Activated T-cell treated with anti-CD3 and anti-CD28 coated beads, Interleukin-2, amount 50 U/mL, for 4 hours (primary cell): ENCODE results near the gene CYTH3. TPM values are rescaled to one million over a fixed set of nuclear protein-coding genes. Genes with fewer than 3 reads are reported as not detected.
"Not testable (repeated sequence)": the region's sequence is repeated elsewhere in the genome, so short reads cannot be mapped to it uniquely, and the experiment has no call there.

ENCODE experiments used
- ATAC-seq, 2 donors: fragments of 200-7000 bp; cut with Tn5 transposase; one replicate each; pipeline ENCODE4 v1.10.0; 2021
- DNase-seq: peaks from one replicate; pipeline ENCODE4 v3.0.0-alpha.2; 2020
- H3K27me3 Mint-ChIP-seq: one replicate; pipeline ENCODE4 v1.8.0; 2021; ENCODE audit warnings: low read depth, mixed read lengths
- H3K36me3 Mint-ChIP-seq: one replicate; pipeline ENCODE4 v1.8.0; 2022; ENCODE audit warnings: mixed read lengths; ENCODE audit not compliant: insufficient read depth
- H3K4me1 Mint-ChIP-seq: one replicate; pipeline ENCODE4 v1.8.0; 2021; ENCODE audit warnings: low read depth, mixed read lengths
- H3K4me3 Mint-ChIP-seq: one replicate; pipeline ENCODE4 v1.8.0; 2021; ENCODE audit warnings: mild to moderate bottlenecking, moderate library complexity, mixed read lengths
- H3K9me3 Mint-ChIP-seq: one replicate; pipeline ENCODE4 v1.8.0; 2021; ENCODE audit warnings: mixed read lengths
- total RNA-seq, 3 donors: library from RNA; stranded (reverse); gene quantifications; one replicate each; pipeline ENCODE4 v1.2.1, GENCODE V29; 2021

The CYTH3 gene
- total RNA-seq, 3 donors from 2014 or later, result 3.6 to 9.9 (median 4.6) TPM

DNA sequence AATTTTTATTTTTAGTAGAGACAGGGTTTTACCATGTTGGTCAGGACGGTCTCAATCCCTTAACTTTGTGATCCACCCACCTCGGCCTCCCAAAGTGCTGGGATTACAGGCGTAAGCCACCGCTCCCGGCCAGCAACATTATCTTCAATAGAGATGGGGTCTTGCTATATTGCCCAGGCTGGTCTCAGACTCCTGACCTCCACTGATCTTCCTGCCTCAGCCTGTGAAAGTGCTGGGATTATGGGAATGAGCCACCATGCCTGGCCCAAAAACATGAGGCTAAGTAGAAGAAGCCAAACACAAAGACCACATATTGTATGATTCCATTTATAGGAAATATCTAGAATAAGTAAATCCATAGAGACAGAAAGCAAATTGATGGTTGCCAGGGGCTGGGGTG lies 19.1 kb upstream of the CYTH3 start:
- H3K36me3 Mint-ChIP-seq, result no peaks in the 10 kb centered on the region
- no peaks in the 10 kb centered on the region for H3K27me3 Mint-ChIP-seq
- no peaks in the 10 kb centered on the region for H3K4me1 Mint-ChIP-seq
- no peaks in the 10 kb centered on the region for H3K9me3 Mint-ChIP-seq
- no peak overlapping the region for H3K4me3 Mint-ChIP-seq
- DNase-seq (no peak), ATAC-seq (no peak)

DNA sequence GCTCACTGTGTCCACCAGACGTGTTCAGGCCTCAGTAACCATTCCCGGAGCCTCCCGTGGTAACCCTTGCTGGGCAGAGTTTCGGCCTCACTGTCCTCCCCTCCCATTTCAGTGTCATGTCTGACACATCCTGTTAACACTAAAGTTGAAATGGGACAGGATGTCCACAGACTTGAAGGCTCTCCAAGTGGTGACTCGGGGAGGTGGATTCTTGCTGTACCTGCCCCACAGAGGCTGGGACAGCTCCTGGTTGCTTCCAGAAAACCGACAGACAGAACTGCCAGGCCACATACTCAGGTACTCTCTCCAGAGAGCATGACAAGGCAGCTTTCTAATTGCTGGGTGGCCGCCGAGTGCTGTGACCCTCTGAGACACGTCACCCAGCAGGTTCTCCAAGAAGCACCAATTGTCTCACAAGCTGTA lies 17.9 kb upstream of the CYTH3 start:
- Mint-ChIP-seq H3K9me3 (no peaks in the 10 kb centered on the region), H3K27me3 (no peaks in the 10 kb centered on the region), H3K4me1 (no peaks in the 10 kb centered on the region), H3K36me3 (no peaks in the 10 kb centered on the region), H3K4me3 (no peak overlapping the region)
- ATAC-seq (no peak), DNase-seq (no peak)

DNA sequence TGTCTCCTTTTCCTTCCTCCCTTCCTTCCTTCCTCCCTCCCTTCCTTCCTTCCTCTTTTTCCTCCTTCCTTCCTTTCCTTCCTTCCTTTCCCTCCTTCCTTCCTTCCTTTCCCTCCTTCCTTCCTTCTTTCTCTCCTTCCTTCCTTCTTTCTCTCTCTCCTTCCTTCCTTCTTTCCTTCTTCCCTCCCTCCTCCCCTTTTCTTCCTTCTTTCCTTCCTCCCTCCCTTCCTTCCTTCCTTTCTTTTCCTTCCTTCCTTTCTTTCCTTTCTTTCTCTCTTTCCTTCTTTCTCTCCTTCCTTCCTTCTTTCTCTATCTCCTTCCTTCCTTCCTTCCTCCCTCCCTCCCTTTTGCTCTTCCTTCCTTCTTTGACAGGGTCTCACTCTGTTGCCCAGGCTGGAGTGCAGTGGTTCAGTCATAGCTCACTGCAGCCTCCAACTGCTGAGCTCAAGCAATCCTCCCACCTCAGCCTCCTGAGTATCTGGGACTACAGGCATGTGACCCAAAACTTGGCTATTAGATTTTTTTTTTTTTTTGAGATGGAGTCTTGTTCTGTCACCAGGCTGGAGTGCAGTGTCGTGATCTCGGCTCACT lies 15.9 kb upstream of the CYTH3 start:
- H3K9me3 Mint-ChIP-seq, result no peaks in the 10 kb centered on the region
- DNase-seq, result no peak
- no peaks in the 10 kb centered on the region for H3K4me1 Mint-ChIP-seq
- H3K27me3 Mint-ChIP-seq, result no peaks in the 10 kb centered on the region
- H3K36me3 Mint-ChIP-seq, result no peaks in the 10 kb centered on the region
- H3K4me3 Mint-ChIP-seq, result no peak overlapping the region
- ATAC-seq, result no peak

DNA sequence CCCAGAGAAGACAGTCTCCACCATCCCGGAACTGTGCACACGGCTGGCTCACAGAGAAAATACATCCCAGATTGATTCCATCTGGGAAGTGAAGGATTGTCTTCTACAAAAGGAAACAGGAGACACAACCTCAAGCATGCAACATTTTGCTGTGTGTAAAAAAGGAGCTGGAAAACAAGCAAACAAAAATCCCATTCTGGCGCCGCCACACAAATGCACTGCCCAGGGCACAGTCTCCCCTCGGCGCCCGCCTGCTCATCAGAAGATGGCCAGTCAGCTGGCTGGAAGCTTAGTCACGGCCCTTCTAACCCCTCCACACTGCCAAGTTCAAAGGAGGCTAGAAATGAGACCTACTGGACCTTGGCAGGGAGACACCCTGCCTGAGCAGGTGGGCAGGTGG lies 14.1 kb upstream of the CYTH3 start:
- H3K4me3 Mint-ChIP-seq, result no peak overlapping the region
- DNase-seq (no peak), ATAC-seq (no peak)
- no peaks in the 10 kb centered on the region for H3K9me3 Mint-ChIP-seq
- H3K27me3 Mint-ChIP-seq, result no peaks in the 10 kb centered on the region
- H3K4me1 Mint-ChIP-seq, result no peaks in the 10 kb centered on the region
- H3K36me3 Mint-ChIP-seq, result no peaks in the 10 kb centered on the region

DNA sequence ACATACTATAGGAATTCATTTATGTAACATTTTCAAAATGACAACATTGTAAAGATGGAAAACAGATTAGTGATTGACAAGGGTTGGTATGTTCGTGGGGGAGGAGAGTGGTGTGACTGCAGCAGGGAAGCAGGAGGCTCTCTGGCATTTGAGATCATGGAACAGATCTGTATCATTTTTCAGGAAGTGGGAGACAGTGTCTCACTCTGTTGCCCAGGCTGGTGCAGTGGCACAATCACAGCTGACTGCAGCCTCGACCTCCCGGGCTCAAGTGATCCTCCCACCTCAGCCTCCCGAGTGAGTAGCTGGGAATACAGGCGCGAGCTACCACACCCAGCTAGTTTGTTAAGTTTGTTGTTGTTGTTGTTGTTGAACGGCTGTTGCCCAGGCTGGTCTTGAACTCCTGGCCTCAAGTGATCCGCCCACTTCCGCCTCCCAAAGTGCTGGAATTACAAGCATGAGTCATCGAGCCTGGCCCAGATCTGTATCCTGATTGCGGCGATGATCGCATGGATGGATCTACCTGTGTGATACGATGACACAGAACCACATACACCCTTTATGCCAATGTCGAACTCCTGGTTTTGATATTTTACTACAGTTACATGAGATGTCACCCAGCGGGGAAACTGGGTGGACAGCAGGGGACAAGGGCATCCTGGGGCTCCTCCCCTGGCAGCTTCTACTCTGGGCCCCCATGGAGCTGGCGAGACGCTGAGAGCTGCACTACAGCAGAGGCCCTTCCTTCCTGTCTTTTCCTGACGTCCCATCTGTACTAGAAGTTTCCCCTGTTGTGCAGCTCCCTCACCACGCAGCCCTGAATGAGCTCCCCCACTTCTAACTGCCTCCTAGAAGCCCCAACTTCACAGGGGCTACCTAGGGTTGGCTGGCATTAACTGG lies 12.3 kb upstream of the CYTH3 start:
- H3K27me3 Mint-ChIP-seq, result no peaks in the 10 kb centered on the region
- ATAC-seq, result no peak
- no peaks in the 10 kb centered on the region for H3K4me1 Mint-ChIP-seq
- no peaks in the 10 kb centered on the region for H3K9me3 Mint-ChIP-seq
- H3K36me3 Mint-ChIP-seq, result no peaks in the 10 kb centered on the region
- H3K4me3 Mint-ChIP-seq, result no peak overlapping the region
- DNase-seq, result no peak

DNA sequence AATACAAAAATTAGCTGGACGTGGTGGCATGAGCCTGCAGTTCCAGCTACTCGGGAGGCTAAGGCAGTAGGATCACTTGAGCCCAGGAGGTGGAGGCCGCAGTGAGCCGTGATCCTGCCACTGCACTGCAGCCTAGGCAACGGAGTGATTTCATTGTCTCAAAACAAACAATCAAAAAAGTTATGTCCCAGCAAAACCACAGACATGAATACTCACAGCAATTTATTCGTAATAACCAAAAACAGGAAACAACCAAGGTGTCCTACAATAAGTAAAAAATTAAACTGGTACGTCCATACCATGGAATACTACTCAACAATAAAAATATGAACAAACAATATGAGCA lies 11.6 kb upstream of the CYTH3 start:
- DNase-seq (no peak), ATAC-seq (no peak)
- Mint-ChIP-seq H3K36me3 (no peaks in the 10 kb centered on the region), H3K4me3 (no peak overlapping the region), H3K27me3 (no peaks in the 10 kb centered on the region), H3K4me1 (no peaks in the 10 kb centered on the region), H3K9me3 (no peaks in the 10 kb centered on the region)

DNA sequence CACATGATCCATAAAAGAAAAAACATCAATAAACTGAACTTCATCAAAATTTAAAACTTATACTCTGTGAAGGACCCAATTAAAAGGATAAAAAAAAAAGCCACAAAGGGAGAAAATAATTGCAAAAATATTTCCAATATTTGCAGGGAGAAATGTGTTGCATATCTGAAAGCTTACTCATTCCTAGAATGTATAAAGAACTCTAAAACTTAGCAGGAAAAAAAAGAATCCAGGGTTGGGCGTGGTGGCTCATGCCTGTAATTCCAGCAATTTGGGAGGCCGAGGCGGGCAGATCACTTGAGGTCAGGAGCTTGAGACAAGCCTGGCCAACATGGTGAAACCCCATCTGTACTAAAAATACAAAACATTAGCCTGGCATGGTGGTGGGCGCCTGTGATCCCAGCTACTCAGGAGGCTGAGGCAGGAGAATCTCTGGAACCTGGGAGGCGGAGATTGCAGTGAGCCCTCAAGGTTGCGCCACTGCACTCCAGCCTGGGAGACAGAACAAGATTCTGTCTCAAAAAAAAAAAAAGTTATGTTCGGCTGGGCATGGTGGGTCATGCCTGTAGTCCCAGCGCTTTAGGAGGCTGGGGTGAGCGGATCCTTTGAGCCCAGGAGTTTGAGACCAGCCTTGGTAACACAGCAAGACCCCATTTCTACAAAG lies 11.1 kb upstream of the CYTH3 start:
- not testable (repeated sequence) for ATAC-seq, DNase-seq, H3K4me1 Mint-ChIP-seq, H3K4me3 Mint-ChIP-seq, H3K9me3 Mint-ChIP-seq, H3K27me3 Mint-ChIP-seq, H3K36me3 Mint-ChIP-seq

DNA sequence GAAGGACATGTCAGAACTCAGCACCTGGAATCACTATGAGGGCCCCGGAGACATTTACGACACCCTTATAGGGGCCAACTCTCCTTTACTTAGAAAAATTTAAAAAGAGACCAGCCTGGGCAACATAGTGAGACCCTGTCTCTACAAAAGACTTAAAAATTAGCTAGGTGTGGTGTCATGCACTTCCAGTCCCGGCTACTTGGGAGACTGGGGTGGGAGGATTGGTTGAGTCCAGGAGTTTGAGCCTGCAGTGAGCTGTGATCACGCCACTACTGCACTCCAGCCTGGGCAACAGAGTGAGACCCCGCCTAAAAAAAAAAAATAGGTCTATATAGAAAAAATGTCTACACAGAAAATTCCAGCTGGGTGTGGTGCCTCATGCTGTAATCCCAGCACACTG lies 7.5 kb upstream of the CYTH3 start:
- Mint-ChIP-seq H3K4me3 (no peak overlapping the region), H3K4me1 (no peaks in the 10 kb centered on the region), H3K9me3 (no peaks in the 10 kb centered on the region), H3K27me3 (no peaks in the 10 kb centered on the region), H3K36me3 (no peaks in the 10 kb centered on the region)
- no peak for ATAC-seq
- DNase-seq, result no peak

DNA sequence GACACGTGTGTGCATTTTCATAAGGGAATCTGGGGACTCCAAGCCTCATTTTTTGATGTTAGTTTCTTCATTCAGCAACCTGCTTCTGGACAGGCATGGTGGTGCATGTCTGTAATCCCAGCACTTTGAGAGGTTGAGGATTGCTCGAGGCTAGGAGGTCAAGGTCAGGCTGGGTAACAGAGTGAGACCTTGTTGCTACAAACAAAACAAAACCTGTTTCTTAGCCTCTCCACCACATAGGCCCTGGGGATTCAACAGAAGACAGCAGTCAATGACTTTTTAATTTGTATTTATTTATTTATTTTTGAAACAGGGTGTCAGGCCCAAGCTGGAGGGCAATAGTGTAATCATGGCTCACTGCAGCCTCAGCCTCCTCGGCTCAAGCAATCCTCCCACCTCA lies 6.9 kb upstream of the CYTH3 start:
- DNase-seq, result no peak
- H3K36me3 Mint-ChIP-seq, result no peaks in the 10 kb centered on the region
- no peak for ATAC-seq
- peaks cover 2% of the 10 kb centered on the region for H3K4me1 Mint-ChIP-seq
- H3K4me3 Mint-ChIP-seq, result no peak overlapping the region
- H3K27me3 Mint-ChIP-seq, result no peaks in the 10 kb centered on the region
- H3K9me3 Mint-ChIP-seq, result no peaks in the 10 kb centered on the region

DNA sequence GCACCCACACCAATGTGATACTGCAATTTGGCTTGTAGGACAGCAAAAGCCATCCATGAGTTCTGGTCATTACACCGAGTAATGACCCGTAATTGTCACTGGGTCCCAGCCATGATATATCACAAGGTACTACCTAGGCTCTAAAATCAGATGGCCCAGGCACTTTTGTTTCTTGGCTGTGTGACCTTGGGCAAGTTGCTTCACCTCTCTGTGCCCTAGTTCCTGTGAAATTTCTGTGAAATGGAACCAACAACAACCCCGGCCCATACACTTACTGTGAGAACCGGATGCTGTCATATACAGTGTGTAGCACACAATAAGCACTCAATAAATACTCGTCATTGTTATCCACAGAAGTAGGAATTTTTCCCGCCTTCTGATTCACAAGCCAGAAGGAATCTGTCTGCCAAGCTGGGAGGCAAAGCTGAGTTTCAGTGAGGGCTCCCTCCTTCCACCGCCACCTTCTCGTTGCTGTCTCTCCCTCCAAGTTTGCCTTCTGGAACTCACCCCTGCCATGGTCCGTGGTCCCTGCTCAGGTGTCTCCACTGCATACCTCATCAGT lies 6.4 kb upstream of the CYTH3 start:
- DNase-seq (no peak), ATAC-seq (no peak)
- no peaks in the 10 kb centered on the region for H3K27me3 Mint-ChIP-seq
- no peak overlapping the region for H3K4me3 Mint-ChIP-seq
- peaks cover 6% of the 10 kb centered on the region for H3K4me1 Mint-ChIP-seq
- no peaks in the 10 kb centered on the region for H3K9me3 Mint-ChIP-seq
- no peaks in the 10 kb centered on the region for H3K36me3 Mint-ChIP-seq

DNA sequence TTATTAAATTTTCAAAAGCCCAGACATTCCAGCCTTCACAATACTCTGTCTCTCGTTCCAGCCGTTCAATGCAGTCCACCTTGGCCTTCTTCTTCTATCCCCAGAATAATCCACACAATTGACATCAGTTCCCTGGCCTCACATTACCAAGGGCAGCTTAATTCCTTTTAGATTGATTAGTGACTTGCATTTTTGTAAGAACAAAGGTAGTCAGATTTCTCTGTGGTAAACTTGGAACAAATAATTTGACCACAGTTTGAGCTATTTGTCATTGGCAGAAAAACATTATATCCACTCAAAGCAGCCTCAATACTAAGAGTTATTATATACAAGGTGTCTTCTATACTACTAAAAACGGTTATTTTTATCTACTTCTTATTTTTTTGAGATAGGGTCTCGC lies 5.1 kb upstream of the CYTH3 start:
- Mint-ChIP-seq H3K27me3 (peaks cover 1% of the 10 kb centered on the region), H3K4me3 (no peak overlapping the region)
- ATAC-seq, result no peak

DNA sequence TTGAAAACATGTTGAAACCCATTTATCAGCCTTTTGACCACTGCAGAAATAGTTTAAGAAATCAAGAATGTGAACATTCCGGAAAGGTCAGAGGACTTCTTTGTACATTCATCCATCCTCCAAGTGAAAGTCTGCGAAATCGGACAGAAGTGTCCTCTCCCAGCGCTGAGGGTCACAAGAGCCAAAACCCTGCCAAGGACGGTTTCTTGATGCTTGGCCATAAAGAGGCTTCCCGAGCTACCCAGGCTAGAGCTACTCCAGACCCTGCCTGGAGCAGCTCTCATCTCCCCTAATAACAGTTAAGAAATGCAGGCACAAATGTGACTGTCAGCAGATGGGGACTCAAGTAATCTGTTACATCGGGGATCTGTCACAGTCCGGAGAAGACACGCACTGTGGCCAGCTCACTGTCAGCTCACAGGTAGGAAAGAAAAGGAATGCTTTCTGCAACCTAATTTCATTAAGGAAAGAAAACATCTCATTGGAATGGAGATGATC lies 4.5 kb upstream of the CYTH3 start:
- DNase-seq (no peak), ATAC-seq (no peak)
- no peaks in the 10 kb centered on the region for H3K36me3 Mint-ChIP-seq
- H3K4me3 Mint-ChIP-seq, result no peak overlapping the region
- peaks cover 1% of the 10 kb centered on the region for H3K27me3 Mint-ChIP-seq
- H3K4me1 Mint-ChIP-seq, result peaks cover 10% of the 10 kb centered on the region
- no peaks in the 10 kb centered on the region for H3K9me3 Mint-ChIP-seq

More for the DNA sequence above, 5.1 kb upstream of the CYTH3 start:
- DNase-seq, result no peak
- H3K4me1 Mint-ChIP-seq, result peaks cover 10% of the 10 kb centered on the region
- H3K9me3 Mint-ChIP-seq, result no peaks in the 10 kb centered on the region
- H3K36me3 Mint-ChIP-seq, result no peaks in the 10 kb centered on the region

DNA sequence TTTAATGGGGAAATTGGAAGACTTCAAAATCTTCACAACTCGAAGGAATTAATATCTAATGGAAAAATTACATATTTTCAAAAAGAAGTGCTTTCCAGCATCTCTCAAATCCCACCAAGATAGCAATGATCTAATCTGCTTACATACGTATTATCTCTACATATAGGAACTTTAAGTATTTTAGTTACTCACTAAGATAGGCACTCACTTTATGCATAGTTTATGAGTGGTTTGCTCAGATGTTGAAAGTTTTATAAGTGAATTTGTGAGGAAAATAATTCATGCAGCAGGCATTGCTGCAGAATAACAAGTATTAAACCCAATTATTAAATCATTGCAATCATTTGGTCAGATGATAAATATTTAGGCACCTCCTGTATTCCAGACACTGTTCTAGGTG lies 2.3 kb upstream of the CYTH3 start:
- no peak for ATAC-seq
- Mint-ChIP-seq H3K9me3 (no peaks in the 10 kb centered on the region), H3K4me3 (no peak overlapping the region), H3K4me1 (peaks cover 25% of the 10 kb centered on the region), H3K27me3 (peaks cover 9% of the 10 kb centered on the region), H3K36me3 (no peaks in the 10 kb centered on the region)
- DNase-seq, result no peak

DNA sequence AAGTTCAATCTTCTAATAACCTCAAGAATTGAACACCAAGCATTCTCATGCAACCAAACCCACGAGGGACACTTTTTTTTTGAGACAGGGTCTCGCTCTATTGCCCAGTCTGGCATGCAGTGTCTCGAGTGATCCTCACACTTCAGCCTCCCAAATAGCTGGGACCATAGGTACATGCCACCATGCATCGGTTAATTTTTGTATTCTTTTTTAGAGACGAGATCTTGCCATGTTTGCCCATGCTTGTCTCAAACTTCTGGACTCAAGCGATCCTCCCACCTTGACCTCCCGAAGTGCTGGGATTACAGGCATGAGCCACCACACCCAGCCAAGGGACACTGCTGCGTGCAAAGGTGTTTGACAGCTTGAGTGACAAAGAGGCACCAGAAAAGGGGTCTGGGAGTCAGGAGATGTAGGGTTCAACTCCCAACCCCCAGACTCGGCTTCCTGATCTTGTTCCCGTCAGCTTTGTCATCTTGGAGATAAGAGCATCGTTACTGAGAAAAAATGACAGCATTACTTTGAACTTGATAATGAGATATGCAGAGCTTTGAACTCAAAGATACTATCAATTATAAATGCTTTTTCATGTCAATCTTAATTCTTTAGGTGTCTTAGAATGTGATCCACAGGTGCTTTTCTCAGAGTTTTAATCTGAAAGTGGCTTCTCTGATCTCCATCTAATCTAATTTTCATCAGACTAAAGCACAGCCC lies 1.6 kb upstream of the CYTH3 start:
- Mint-ChIP-seq H3K4me1 (peaks cover 25% of the 10 kb centered on the region), H3K9me3 (no peaks in the 10 kb centered on the region), H3K27me3 (peaks cover 11% of the 10 kb centered on the region), H3K36me3 (no peaks in the 10 kb centered on the region), H3K4me3 (no peak overlapping the region)
- no peak for DNase-seq
- ATAC-seq, result no peak
